Endometrial microvascular endothelial cells (primary cell): ENCODE data around the gene KCNC1. TPM values are rescaled to one million over a fixed set of nuclear protein-coding genes. Genes with fewer than 3 reads are reported as not detected.

Experiments used
- in situ Hi-C: cut with HindIII; loops from 2 replicates; pipeline ENCODE4 v1.10.0; 2017; ENCODE audit warnings: low sequenced_read_pairs, low pct_unique_long_range_greater_than_20kb; ENCODE audit errors: inconsistent ontology term
- total RNA-seq: library from RNA; depleted of rRNA; stranded (reverse); fragments of >200 nt; gene quantifications from one replicate; pipeline ENCODE4 v1.2.3, GENCODE V29; 2015; ENCODE audit errors: inconsistent ontology term

Gene KCNC1
- total RNA-seq, 1 donor from 2014 or later = not detected

GRCh38 chr11:17734986-17735817, 621 bp downstream of the KCNC1 start:
- in situ Hi-C loops = loop anchor here (25.0 kb wide), 1 partner anchor 252 kb away; no protein-coding TSS in a partner anchor

DNA sequence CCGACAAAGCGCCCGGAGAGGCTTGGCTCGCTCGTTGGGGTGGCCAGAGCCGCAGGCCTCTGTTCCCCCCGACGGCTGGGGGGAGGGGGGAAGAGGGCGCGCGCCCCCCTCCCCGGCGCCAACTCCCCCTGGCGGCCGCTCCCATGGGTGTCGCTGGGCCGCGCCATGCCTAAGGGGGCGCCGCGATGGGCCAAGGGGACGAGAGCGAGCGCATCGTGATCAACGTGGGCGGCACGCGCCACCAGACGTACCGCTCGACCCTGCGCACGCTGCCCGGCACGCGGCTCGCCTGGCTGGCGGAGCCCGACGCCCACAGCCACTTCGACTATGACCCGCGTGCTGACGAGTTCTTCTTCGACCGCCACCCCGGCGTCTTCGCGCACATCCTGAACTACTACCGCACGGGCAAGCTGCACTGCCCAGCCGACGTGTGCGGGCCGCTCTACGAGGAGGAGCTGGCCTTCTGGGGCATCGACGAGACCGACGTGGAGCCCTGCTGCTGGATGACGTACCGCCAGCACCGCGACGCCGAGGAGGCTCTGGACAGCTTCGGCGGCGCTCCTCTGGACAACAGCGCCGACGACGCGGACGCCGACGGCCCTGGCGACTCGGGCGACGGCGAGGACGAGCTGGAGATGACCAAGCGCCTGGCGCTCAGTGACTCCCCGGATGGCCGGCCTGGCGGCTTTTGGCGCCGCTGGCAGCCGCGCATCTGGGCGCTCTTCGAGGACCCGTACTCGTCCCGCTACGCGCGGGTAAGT, 1.4 kb downstream of the KCNC1 start:
- in situ Hi-C loops = loop anchor here (25.0 kb wide), 1 partner anchor 251 kb away; no protein-coding TSS in a partner anchor

DNA sequence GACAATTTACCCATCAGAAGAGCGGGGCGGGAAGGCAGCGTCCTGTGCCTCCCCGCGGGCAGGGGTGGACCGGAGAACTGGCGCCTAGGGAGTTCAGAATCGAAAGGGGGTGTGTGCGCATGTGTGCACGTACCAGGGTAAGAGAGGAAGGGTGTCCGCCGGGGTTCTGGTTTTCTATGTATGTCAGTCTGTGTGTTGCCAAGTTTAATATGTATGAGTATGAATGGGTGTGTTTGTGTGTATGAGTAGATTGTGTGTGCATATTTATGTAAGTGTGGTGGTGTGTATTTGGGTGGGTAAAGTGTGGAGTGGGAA, 2.0 kb downstream of the KCNC1 start:
- in situ Hi-C loops = loop anchor here (25.0 kb wide), 1 partner anchor 251 kb away; no protein-coding TSS in a partner anchor

- in situ Hi-C loops = loop anchor here (25.0 kb wide), 1 partner anchor 250 kb away; no protein-coding TSS in a partner anchor
Measured at GRCh38 chr11:17736930-17737817, 2.6 kb downstream of the KCNC1 start.

DNA sequence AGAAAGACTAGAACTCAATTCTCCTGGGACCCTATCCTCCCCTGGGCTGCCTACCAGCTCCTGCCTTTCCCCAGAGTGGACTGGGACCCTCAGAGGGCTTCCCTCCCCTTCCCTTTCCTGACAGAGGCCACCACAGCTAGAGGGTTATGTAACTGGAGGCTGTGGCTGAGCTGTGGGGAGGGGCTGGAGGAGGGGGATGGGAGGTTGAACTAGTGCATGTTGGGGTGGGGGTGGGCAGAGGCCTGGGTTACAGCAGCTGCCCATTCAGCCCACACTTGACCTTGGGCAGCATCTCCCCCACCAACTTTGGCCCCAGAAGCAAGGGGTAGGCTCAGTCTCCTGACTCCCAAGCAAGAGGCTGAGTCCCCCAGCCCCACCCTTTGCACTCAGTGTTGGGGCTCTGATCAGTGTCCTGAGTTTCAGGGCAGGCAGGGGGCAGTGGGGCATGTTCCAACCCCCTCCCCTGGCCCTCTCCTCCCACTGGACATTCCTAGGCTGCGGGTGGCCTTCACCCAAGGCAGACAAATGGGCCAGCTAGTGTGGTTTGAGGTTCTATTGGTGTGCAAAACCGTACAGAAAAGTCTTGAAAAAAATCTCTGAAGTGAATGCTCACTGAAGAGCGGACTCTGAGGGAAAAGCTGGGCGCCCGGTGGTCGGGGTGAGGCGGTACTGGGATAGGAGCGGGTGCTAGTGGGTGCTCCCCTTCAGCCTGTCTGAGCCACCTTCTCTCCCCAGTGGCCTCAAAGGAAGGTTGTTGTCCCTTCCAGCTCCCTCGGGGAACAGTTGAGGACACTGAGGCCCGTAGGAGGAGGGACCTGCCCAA, 3.8 kb downstream of the KCNC1 start:
- in situ Hi-C loops = loop anchor here (25.0 kb wide), 1 partner anchor 249 kb away; no protein-coding TSS in a partner anchor

DNA sequence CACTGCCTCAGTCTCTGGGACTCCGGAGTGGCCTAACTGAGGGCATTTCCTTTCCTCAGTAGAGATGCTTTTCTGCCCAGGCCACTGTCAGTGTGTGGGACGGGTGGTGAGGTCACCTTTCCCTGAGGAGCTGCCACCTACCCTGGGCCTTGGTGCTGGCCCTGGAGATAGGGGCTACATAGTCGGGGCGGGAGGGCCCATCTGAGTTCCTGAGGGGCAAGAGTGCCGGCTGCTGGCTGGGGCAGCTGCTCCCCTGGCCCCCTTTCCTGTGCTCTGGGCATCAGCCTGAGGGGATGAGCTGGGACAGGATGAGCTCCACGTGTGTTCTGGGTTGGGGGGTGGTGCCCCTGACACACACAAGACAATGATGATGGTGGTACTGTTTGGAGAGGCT, 5.4 kb downstream of the KCNC1 start:
- in situ Hi-C loops = loop anchor here (25.0 kb wide), 1 partner anchor 247 kb away; no protein-coding TSS in a partner anchor

DNA sequence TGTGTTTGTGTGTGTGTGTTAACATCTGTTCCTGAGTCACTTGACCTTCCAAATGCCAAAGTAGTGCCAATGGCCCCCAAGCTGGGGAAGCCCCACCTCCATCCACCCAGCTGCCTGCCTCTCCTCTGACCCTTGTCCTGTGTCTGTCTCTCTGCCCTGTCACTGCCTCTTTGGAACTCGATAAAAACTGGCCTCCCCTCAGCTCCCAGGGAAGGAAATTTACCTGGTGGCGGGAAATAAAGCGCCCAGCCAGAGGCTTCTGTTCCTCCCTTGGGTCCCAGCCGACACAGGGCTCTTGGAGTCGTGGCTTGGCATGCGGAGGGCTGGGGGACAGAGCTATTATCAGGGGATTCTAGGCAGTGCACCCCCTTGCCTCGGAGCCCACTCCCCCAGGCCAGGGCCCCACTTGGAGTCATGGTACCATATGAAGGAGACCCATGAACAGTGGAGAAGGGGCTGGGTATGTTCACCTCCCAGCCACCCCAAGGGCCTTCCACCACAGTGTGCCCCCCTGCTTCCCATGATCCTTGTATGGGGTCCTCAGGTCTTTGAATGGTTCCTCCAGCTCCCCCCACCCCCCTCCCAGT, 6.2 kb downstream of the KCNC1 start:
- in situ Hi-C loops = loop anchor here (25.0 kb wide), 1 partner anchor 247 kb away; no protein-coding TSS in a partner anchor

GRCh38 chr11:17741487-17741886, 6.9 kb downstream of the KCNC1 start:
- in situ Hi-C loops = loop anchor here (25.0 kb wide), 1 partner anchor 246 kb away; no protein-coding TSS in a partner anchor

GRCh38 chr11:17742019-17742418, 7.4 kb downstream of the KCNC1 start:
- in situ Hi-C loops = loop anchor here (25.0 kb wide), 1 partner anchor 245 kb away; no protein-coding TSS in a partner anchor

DNA sequence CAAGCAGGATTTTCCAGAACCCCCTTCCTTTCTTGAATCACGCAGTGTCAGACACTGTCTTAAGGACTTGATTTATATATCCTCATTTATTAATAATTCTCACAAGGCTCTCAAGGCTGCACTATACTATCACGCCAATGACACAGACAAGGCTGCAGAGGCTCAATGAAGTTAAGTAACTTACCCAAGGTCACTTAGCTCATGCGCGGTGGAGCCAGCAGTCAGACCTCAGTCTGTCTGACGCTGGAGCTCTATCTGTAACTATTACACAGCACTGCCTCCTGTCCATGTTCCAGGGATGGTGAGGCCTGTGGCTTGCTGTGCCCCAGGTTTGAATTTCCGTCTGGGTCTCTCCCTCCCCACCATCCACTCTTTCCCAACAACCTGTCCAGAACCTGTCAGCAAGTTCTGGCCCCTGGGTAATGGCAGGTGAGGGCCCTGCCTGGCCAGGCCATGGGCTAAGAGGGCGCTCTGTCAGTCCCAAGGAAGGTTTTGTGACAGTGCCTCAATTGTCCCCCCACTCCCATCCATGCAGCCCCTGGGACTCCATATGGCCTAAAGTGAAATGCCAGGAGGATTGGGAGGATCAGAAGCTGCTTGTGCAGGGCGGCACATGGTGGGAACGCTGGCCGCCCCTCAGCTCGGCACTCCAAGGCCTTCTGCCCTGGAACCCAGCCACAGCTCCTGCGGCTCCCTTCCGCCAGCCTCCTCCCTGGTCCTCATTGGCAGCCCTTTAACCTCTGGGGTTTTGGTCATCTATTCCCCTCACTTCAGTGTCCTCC, 8.6 kb downstream of the KCNC1 start:
- in situ Hi-C loops = loop anchor here (25.0 kb wide), 1 partner anchor 244 kb away; no protein-coding TSS in a partner anchor

- in situ Hi-C loops = loop anchor here (25.0 kb wide), 1 partner anchor 244 kb away; no protein-coding TSS in a partner anchor
Measured at GRCh38 chr11:17743808-17744119, 9.2 kb downstream of the KCNC1 start.

DNA sequence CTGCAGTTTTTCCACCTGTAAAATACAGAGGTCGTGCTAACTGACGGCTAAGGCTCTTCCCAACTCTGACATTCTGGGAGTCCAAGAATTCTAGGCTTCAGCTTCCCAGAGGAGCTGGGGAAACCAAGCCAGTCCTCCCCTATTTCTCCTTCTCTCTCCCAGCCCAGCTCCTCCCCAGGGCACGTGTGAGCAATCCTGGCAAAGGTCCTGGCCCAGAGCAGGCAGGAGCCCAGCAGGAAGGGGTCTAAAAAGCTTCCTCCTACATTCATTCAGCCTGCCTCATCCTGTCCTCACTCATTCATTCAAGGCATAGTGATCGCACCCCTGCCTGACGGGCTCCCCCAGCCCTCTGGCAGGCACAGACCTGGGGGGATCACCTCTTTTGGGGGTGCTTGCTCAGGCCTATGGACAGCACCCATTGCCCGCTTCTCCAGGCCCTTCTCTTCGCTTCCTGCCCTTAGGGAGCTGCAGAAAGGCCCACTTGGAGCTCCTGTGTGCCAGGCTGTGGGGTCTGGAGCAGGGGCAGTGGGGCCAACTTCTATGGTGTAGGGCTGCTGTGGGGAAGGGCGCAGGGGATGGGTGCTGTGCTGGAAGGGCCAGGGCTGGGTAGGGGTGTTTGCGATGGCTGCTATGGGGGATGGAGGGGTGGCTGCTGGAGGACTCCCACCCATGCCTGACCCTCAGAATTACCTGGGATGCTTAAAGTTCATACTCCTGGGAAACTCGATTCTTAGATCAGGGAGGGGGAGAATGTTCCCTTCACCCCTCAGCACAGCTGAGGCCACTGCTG, 9.8 kb downstream of the KCNC1 start:
- in situ Hi-C loops = loop anchor here (25.0 kb wide), 1 partner anchor 243 kb away; no protein-coding TSS in a partner anchor

- in situ Hi-C loops = loop anchor here (25.0 kb wide), 1 partner anchor 242 kb away; no protein-coding TSS in a partner anchor
Measured at GRCh38 chr11:17745023-17745772, 10.6 kb downstream of the KCNC1 start.

DNA sequence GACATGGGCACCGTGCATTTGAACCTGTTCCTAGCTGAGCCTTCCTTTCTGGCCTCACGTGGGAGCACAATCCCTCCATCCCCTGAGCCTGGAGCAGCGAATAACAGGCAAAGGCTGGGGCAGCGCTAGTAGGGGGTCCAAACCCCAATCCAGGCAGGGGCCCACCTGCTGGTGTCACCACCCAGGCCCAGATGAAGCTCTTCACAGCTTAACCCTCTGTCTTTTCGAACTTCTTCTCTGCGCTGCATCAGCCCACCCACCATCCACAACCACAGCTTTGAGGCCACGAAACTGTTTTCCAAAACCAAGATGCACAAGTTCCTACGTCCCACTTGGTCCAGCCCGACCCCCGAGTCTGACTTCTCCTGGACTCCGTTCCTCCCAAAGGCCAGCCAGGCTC, 11.5 kb downstream of the KCNC1 start:
- in situ Hi-C loops = loop anchor here (25.0 kb wide), 1 partner anchor 241 kb away; no protein-coding TSS in a partner anchor
